H7 (cell line): ENCODE data around the gene TTLL8. TPM values are rescaled to one million over a fixed set of nuclear protein-coding genes. Genes with fewer than 3 reads are reported as not detected.
A peak's percentile ranks its signal among the peaks of the same experiment; 100 is the strongest.

Experiments used
- DNase-seq: peaks from one replicate; pipeline ENCODE4 v3.0.0; 2012
- H3K27me3 ChIP-seq: 2 replicates; pipeline ENCODE4 v1.6.0; 2011; ENCODE audit warnings: mild to moderate bottlenecking, low read length; ENCODE audit not compliant: control insufficient read depth, insufficient read depth
- H3K36me3 ChIP-seq: replicated peaks from 2 replicates; pipeline ENCODE4 v1.5.1; 2011; ENCODE audit warnings: low read length; ENCODE audit not compliant: control insufficient read depth, insufficient read depth
- H3K4me3 ChIP-seq: 2 replicates; pipeline ENCODE4 v1.5.1; 2011; ENCODE audit warnings: low read depth, mild to moderate bottlenecking, control low read depth, low read length, moderate library complexity; ENCODE audit not compliant: insufficient read depth
- total RNA-seq: library from RNA; depleted of rRNA; stranded (reverse); fragments of >200 nt; shearing (Covaris generic); gene quantifications from 2 replicates; pipeline ENCODE4 v1.2.3, GENCODE V29; 2014

TTLL8 gene
- total RNA-seq, 1 experiment from 2014 or later = not detected

GRCh38 chr22:50074551-50075530 is 16.7 kb upstream of the TTLL8 start:
- peak; percentile 75 for DNase-seq
- Histone ChIP-seq H3K4me3 (no peak overlapping the region), H3K27me3 (no peaks in the 10 kb centered on the region), H3K36me3 (no peaks in the 10 kb centered on the region)

- Histone ChIP-seq H3K4me3 (no peak overlapping the region), H3K27me3 (no peaks in the 10 kb centered on the region), H3K36me3 (no peaks in the 10 kb centered on the region)
- peak; percentile 88 for DNase-seq
Measured at GRCh38 chr22:50074056-50074455, 16.0 kb upstream of the TTLL8 start.

GRCh38 chr22:50072714-50073538 is 14.8 kb upstream of the TTLL8 start:
- no peaks in the 10 kb centered on the region for H3K27me3 ChIP-seq
- DNase-seq = peak; percentile 56

GRCh38 chr22:50072167-50072555 is 14.1 kb upstream of the TTLL8 start:
- DNase-seq = peak; percentile 74
- Histone ChIP-seq H3K4me3 (no peak overlapping the region), H3K27me3 (no peaks in the 10 kb centered on the region), H3K36me3 (no peaks in the 10 kb centered on the region)

More at GRCh38 chr22:50072714-50073538, 14.8 kb upstream of the TTLL8 start:
- no peak overlapping the region for H3K4me3 ChIP-seq
- H3K36me3 ChIP-seq = no peaks in the 10 kb centered on the region

- DNase-seq = peak; percentile 41
- Histone ChIP-seq H3K4me3 (no peak overlapping the region), H3K27me3 (no peaks in the 10 kb centered on the region), H3K36me3 (no peaks in the 10 kb centered on the region)
Measured at GRCh38 chr22:50071432-50072166, 13.5 kb upstream of the TTLL8 start.

GRCh38 chr22:50070366-50070765 is 12.3 kb upstream of the TTLL8 start:
- no peaks in the 10 kb centered on the region for H3K27me3 ChIP-seq
- H3K36me3 ChIP-seq = no peaks in the 10 kb centered on the region
- no peak overlapping the region for H3K4me3 ChIP-seq
- peak; percentile 55 for DNase-seq

- Histone ChIP-seq H3K27me3 (no peaks in the 10 kb centered on the region), H3K4me3 (no peak overlapping the region), H3K36me3 (no peaks in the 10 kb centered on the region)
- DNase-seq = no peak
Measured at GRCh38 chr22:50068096-50068495, 10.0 kb upstream of the TTLL8 start.

GRCh38 chr22:50067244-50067643 is 9.1 kb upstream of the TTLL8 start:
- no peak for DNase-seq
- Histone ChIP-seq H3K36me3 (no peaks in the 10 kb centered on the region), H3K27me3 (no peaks in the 10 kb centered on the region), H3K4me3 (no peak overlapping the region)

- Histone ChIP-seq H3K27me3 (no peaks in the 10 kb centered on the region), H3K4me3 (no peak overlapping the region), H3K36me3 (no peaks in the 10 kb centered on the region)
- peak; percentile 45 for DNase-seq
Measured at GRCh38 chr22:50064453-50064852, 6.4 kb upstream of the TTLL8 start.

- Histone ChIP-seq H3K4me3 (no peak overlapping the region), H3K27me3 (peaks cover 1% of the 10 kb centered on the region), H3K36me3 (no peaks in the 10 kb centered on the region)
- DNase-seq = peak; percentile 53
Measured at GRCh38 chr22:50063589-50064393, 5.7 kb upstream of the TTLL8 start.

- Histone ChIP-seq H3K36me3 (no peaks in the 10 kb centered on the region), H3K4me3 (no peak overlapping the region), H3K27me3 (peaks cover 11% of the 10 kb centered on the region)
- peak; percentile 50 for DNase-seq
Measured at GRCh38 chr22:50062509-50063135, 4.5 kb upstream of the TTLL8 start.

GRCh38 chr22:50061824-50062355 is 3.8 kb upstream of the TTLL8 start:
- H3K27me3 ChIP-seq = peaks cover 15% of the 10 kb centered on the region

GRCh38 chr22:50061141-50061823 is 3.2 kb upstream of the TTLL8 start:
- no peaks in the 10 kb centered on the region for H3K36me3 ChIP-seq

More at GRCh38 chr22:50061824-50062355, 3.8 kb upstream of the TTLL8 start:
- no peak overlapping the region for H3K4me3 ChIP-seq
- no peaks in the 10 kb centered on the region for H3K36me3 ChIP-seq
- peak; percentile 67 for DNase-seq

More at GRCh38 chr22:50061141-50061823, 3.2 kb upstream of the TTLL8 start:
- DNase-seq = peak; percentile 54
- Histone ChIP-seq H3K4me3 (no peak overlapping the region), H3K27me3 (peaks cover 17% of the 10 kb centered on the region)
